Fibroblast of skin of back (primary cell): ENCODE measurements around the gene SRRD.

ENCODE experiments used
- DNase-seq: peaks from one replicate; pipeline ENCODE4 v3.0.0-alpha.2; 2013

SRRD gene

DNA sequence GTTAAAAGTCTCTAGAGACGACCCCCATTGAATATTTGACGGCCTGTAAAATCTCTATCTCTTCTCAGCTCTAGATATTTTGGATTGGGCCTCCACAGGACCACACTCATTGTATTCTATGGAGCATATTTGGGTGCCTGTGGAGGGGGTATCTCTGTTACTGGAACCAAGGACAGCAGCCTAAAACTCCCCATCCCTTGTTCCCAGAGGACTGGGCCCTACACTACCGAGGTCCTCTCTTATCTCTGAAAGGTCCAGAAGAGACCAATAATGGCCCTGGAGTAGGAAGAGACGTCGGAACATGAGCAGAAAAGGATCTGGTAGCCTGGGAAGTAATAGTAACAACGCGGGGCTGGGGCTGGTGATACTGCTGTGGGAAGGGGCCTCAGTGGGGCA, 636 bp upstream of the SRRD start:
- DNase-seq: no peak

DNA sequence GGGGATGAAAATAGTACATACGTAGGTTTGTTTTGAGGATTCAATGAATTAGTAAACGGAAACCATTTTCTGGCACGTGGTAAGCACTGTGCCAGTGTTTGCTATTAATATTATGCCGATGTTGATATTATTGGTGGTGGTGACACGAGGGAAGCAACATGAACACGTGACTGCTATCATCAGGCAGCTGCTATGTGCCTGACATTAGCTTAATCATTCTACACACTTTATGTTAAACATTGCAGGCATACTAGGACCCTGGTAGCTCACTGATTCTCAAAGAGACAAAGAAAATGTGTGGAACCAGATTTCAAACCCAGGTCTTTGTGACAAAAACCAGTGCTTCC, 656 bp downstream of the SRRD start:
- peak; percentile 22 for DNase-seq

DNA sequence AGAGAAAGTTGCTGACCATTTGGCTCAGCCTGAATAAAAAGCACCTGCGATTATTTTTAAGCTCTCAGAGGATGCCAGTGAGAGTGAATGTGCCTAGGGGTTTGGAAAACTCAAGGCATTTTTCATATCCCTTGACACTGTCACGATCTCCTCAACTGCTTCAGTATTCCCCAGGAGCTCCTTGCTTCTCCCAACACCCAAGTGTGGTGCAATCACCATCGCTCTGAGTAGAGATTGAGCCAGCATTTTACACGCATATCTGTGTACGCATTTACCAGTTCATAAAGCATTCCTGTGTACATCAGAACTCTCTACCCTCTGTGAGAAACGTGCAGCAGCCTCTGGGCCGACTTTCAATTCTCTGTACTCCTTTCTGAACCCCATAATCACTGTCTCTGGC, 1.3 kb downstream of the SRRD start:
- DNase-seq: no peak

DNA sequence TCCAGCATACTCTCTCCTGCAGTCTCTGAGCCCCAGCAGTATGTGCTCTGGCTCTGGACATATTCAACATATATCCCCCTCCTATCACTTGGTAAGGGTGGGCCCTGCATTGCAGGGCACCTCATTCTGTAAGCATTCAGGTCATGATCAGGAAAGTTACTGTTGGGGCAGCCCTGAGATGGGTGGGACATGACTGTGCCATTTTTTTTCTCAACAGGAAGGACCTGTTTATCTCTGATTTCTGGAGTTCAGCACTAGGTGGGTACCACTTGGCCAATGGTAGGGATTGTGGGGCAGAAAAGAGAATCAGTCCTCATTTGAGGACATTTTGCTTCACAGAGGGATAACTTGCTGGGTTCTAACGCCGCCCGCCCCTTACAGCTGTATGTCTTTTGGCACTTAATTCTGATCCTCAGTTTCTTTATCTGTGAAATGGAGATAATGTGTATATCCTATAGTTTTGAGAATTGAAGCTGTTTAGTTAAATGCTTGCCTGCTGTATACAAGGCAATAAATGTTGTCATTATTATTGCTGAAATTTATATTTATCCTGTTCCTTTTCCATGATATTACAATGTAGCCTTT, 2.2 kb downstream of the SRRD start:
- DNase-seq: no peak

DNA sequence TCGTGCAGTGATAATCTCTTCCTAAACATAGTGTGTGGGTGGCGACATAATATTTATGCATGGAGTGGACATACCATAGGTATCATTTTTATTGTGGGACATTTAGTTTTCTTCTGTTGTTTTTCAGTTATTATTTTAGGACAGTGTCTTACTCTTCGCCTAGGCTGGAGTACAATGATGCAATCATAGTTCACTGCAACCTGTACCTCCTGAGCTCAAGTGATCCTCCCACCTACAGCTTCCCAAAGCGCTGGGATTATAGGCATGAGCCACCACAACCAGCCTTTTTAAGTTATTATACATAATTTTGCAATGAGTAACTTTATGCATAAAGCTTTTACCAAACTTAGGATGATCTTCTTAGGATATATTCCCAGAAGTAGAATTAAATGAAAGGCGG, 2.7 kb downstream of the SRRD start:
- no peak for DNase-seq

DNA sequence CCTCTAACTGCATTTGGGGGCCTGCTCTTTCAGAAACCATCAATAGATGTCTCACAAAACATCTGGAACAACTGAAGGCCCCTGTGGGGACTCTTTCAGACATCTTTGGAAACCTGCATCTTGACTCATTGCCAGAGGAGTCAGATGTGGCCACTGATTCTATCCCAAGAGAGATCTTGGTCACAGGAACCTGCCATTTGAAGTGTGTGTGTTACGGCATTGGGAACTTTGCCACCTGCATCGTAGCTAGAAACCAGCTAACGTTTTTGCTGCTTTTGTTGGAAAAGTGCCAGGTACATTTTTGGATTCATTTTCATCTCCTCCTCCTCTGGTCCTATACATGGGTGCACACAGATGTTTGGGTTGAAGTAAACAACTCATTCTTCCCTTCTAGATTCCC, 4.3 kb downstream of the SRRD start:
- no peak for DNase-seq

DNA sequence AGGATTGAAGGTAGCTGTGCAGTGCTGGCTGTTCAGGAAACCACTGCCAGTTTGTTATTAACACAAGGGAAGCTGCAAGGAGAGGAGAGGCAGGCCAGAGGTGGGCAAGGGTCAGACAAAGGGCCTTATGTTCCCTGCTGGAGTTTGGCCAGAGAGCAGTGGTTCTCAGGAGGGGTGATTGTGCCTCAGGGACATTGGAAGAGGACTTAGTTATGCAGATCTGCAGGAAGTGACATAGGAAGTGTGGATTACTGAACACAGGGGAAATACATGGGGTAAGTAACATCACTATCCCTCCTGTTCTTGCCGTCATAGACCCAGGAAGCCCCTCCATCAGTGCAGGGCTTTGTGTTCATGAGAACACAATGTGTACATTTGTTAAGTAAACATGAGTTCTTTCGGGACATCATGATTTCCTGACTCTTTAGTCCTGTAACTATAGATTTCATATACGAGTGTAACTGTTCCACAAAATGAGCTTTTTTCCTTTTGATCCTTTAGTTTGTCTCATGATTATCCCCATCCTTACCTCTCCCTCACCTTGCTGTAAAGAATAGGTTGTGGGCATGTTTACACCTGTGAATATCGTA, 5.9 kb downstream of the SRRD start:
- DNase-seq: no peak

DNA sequence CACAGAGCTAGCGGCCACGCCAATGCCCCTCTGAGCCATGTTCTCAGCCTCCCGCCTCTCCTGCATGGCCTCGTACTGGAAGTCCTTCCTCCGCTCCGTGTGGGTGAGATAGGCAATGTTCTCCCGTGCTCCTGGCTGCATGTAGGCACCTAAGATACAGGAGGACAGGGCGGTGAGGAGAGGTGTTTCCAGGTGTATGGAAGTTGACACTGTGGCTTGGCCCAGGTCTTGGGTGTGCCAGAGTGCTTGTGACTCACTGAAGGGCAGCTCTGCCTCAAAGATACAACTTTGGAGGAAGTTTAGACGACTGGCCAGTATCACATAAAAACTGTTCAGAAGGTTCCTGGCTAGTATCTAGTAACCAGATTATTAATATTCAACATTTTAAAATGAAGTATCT, 8.5 kb downstream of the SRRD start:
- DNase-seq: no peak

DNA sequence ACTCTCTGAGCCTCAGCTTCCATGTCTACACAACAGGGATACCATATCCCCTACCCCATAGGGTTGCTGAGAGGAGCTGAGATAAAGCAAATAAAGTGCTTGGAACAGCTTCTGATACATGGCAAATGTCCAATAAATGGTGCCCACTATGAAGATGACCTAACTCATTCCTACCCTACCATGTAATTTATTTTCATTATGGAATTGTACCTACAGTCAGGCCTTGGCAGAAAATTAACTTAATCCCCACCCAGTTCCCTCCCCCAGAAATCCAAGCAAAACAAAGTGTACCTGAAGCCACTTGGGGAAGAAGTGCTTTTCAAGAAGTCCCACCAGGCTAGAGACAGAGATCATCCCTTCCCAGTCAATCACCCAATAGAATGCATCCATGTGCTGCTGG, 10.8 kb downstream of the SRRD start:
- no peak for DNase-seq

DNA sequence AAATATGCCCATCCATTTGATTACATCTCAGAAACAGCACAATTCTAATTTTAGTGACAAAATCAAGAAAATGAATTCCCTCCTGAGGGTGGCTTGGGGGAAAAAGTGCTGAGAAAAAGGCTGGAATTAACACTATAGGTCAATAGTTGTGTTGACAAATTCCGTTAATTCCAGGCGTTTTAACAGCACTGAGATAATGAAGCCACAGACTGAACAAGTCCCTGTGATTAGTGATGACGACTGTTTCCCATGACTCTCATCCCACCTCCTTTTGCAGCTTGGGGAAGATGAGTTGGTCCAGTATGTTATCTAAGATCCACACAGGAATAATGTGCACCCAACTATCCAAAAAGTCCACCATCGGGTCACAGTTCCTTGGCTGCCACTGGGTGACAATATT, 12.8 kb downstream of the SRRD start:
- no peak for DNase-seq

DNA sequence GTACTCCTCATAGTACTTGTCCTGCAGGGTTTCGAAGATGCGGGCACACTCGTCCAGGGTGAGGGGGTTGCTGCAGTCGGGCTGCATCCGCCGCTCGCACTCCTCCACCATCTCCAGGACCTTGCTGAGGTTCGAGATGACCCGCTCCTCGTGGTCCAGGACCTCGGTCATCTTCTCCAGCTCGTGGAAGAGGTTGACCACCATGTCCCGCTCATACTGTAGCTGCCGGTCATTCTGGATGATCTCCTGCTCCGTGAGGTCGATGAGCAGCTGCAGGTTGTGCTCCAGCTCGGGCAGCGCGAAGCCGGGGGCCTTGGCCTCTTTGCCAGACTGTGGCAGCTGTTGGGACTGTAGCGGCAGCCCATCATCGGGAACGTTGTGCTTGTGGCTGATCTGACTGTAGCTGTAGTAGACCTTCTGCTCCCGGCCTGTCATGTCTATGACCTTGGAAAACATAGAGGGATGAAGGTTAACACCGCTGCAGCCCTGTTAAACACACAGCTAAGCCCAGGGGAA, 15.6 kb downstream of the SRRD start:
- DNase-seq: no peak

DNA sequence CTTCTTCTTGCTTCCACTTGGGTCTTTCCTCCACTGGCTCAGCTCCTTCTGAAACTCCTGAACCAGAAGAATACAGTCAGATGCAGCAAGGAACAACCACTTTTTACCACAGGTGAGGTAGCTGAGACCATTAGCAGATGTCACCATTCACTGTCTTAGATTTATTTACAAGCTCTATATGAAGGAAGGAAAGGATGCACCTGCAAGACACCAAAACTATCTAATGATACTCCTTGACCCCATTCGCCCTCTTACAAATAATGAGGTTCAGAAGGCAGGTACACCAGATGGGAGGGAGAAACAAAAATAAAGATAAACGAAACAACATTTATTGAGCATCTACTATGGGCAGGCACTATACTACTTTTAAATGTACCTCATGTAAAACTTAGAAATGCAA, 18.3 kb downstream of the SRRD start:
- no peak for DNase-seq

DNA sequence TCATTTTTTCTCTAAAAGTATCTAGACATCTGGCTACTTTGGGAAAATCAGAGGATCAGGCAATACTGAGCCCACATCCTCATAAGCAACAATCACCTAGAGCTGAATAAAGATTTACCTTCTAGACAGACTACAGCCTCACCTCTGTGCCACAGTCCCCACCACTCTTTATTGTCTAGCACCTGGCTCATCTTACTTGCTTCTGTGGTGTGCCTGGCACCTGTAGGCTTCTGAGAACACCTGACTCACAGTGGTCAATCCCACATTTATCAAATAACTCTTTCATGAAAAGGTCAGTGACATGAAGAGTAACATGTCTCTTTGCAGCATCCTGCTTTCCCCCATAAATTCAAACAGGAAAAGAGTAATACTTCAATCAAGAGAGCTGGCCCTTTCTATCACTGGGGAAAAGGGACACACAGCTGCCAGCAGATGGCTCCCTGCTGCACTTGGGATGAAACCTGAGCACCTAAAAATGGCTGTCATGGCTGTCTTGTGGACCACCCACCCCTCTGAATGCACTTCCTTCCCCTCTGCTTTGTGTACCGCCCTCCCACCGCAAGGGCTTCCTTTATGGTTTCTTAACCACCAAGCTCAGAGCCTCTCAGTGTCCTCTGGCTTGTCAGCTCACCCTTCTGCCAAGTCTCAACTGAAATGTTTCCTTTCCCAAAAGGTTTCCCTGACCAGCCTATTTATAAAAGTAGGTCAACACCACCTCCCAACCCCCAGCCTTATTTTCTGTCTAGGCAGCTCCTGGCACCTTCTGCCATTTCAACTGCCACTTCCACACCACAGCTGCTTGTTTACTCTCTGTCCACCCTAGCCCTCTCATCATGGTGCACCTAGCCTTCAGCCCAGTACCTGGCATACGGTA, 19.2 kb downstream of the SRRD start:
- peak; percentile 46 for DNase-seq

DNA sequence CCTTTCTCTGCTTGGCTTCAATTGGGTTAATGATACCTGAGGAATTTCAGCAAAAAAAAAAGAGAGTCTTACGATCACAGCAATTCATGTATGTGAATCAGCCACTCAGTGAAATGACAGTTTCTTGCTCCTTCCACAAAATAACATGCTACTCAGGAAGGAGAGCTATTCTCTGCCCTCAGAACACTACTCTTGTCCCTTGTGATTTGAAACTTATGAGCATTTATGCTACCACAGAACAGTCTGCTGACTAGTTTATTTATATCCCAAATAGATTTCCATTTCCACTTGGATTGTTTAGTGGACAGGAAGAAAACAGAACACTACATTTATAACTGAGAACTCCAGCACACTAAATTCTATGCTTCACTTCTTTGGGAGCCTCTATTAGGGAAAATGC, 20.1 kb downstream of the SRRD start:
- DNase-seq: no peak

DNA sequence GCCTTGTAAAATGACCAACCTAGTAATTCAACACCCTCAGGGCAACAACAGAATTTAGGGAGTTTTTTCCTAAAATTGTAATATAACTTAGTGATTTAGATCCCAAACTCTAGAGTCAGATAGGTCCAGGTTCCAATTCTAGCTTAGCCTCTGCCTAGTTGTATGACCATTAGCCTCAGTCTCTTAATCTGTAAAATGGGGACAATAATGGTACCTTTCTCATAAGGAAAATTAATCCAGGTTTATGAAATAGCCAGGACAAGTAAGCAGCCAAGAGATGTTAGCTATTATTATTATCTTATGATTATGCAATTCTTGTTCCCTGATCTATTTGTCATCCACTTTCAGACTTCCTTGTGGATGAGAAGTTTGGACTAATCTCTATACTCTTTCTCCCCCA, 24.5 kb downstream of the SRRD start:
- no peak for DNase-seq

DNA sequence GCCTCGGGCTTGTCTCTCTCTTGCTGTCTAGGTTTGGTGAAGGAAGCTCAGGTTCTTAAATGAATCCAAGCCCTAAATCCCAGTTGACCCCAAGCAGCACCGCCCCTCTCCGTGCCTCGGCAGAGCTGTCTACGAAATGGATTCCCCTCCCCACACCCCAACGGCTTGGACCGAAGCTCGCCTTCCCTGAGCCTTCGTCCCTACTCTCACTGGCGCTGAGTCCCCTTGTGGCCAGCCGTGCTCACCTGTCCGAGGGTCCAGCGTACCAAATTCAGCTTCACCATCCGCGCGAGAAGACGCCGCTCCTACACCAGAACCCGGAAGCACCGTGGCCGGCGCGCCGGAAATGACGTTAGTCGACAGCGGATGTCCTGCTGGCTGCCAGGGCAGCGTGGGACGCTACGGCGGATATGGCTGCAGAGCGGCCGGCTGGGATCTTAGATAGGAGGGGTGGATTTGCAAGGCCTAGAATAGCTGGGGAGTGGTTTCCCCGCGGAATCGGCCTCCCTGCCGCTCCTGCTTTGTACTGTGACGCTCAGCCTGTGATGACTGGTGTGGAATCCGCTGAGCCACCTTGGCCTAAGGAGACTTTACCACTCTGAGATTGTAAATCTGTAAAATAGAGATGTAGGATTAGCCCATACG, 28.6 kb downstream of the SRRD start, which contains the start of gene TFIP11:
Gene TFIP11 (minus strand): TSS at position 325 of the 645 bp plus-strand sequence. CDS start 2,201 bp downstream, outside the sequence.
- DNase-seq: peak; percentile 92

DNA sequence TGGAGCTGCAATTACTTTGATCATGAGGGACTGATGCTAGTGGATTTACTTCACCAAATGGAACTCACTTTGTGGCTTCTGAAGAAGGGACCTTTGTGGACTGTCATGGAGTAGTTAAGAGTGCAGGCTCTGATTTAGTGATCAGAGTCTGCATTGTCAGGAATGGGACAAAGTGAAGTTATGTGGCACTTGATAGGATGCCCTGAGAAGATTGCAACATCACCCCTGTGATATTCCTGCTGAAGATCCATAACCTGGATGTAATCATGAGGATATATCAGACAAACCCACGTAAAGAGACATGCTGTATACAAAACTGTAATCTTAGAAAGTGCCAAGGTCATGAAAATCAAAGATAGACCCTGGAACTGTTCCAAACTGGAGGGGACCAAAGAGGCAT, 30.2 kb downstream of the SRRD start:
- DNase-seq: no peak

DNA sequence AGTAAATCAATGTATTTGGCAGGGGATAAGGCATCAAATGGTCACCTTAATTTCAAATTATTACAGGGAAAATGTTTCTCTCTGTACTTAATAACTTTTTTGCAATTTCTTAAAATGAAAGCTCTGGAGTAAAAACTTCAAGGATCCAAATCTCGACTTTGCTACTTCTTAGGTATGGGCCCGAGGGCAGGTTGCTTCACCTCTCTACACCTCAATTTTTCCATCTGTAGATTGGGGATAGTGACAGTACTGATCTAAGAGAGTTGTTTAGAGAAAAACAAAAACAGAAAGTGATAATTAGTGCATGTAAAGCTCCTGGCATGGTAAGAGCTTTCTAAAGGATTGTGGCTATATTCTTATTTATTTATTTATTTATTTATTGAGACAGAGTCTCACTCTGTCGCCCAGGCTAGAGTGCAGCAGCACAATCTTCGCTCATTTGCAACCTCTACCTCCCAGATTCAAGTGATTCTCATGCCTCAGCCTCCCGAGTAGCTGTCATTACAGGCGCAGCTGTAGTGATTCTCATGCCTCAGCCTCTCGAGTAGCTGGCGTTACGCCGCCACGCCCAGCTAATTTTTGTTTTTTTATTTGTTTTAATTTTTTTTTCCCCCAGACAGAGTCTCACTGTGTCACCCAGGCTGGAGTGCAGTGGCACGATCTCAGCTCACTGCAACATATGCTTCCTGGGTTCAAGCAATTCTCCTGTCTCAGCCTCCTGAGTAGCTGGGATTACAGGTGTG, 30.9 kb downstream of the SRRD start:
- no peak for DNase-seq

DNA sequence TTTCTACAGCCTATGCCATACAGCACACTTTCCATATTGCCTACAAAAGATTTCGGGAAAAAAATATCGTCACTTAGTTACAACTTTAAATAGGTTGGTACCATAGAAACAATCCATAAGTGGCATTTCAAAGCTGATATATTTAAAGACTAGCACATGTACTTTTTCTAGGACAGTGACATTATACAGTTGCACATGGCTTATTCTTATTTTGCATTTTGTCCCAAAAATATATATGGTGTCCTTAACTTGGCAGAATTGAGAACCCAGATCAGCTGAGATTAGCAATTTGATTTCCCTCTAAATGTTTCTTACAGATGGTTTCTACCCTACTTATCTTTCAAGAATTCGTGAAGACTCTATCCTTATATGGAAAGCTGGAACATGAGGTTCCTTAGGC, 32.3 kb downstream of the SRRD start:
- no peak for DNase-seq

DNA sequence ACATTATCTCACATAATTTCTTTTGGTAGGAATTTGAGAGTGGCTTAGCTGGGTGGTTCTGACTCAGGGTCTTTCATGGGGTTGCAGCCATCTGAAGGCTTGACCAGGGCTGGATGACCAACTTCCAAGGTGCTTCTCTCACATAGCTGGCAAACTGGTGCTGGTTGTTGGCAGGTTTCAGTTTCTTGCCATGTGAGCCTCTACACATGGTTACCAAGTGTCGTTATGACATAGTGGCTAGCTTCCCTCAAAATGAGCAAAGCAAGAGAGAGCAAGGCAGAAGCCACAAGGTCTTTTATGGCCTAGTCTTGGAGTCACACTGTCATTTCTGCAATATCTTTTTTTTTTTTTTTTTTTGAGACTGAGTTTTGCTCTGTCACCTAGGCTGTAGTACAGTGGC, 32.8 kb downstream of the SRRD start:
- no peak for DNase-seq

DNA sequence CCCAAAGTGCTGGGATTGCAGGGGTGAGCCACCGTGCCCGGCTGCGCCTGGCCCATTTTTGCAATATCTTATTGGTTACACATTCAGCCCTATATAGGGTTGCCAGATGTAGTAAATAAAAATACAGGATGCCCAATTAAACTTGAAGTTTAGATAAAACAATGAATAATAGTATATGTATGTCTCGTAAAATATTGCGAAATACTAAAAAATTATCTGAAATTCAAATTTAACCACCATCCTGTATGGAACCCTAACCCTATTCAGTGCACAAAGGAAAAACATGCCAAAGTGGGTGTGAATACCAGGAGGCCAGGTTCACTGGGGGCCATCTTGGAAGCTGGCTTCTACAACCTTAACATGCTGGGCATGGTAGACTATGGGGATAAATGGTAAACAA, 33.8 kb downstream of the SRRD start:
- DNase-seq: no peak

DNA sequence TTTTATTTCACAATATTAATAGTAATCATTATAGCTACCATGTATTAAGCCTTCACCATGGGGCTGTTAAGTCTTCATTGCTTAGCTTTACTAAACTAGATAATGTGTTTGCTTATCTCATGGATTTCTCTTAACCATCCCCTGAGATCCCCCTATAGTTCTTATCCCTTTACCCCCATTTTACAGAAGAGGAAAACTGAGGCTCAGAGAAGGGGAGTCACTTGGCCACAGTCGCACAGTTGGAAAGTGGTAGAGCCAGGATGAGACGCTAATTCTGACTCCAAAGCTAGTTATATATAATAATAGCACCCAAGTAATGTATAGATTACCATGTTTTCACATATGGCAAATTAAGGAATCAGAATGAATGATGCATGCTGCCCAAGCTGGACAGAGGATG, 38.3 kb downstream of the SRRD start:
- no peak for DNase-seq

DNA sequence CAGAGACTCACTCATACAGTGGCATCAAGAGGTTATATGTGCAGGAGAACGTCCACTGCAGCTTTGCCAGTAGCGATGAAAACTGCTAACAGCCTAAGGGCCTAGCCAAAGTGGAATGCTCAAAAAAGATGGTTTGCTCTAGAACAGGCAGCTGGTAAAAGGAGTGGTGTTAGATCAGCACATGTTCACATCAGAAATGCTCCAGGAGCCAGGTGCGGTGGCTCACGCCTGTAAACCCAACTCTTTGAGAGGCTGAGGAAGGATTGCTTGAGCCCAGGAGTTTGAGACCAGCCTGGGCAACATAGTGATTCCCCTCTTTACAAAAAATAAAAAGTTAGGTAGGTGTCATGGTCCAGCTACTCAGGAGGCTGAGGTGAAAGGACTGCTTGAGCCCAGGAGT, 38.9 kb downstream of the SRRD start:
- no peak for DNase-seq
